Measurements from ENCODE around the gene OSER1.

Gene OSER1

DNA sequence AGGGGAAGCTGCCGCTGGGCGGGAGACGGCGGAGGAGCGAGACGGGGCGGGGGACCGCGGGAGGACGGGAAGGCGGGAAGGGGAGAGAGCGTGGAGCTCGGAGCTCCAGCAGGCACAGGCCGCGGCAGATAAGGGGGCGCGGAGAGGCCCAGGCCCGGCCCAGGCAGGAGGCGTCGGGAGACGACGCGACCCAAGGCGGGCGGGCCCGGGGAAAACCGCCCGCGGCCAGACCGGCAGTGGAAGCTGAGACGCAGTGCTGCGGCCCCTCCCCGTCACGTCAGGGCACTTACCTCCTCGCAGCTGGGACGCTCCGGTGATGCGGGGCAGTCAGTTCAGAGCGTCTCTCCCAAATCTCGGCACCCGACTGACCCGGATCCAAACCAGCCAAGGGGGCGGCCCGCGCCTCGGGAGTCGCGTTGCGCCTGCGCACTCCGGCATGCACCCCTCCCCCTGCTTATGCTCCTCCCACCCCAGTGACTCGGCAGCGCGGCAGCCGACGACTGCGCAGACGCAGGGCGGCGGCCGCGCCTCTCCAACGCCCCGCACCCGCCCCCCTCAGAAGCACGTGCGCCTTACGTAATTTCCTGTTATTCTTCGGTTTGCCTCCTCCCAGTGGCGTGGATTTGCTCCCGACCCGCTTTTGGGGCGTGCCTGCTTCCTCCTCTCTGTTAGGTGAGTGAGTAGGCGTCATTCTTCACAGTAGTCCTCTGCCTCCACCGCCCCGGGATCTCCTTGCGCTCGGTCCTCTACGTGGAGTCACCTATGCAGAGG, at the start of gene OSER1:
Gene OSER1, minus strand, starts transcription at position 366 of the 771 bp plus-strand sequence. CDS start 3,814 bp downstream, outside the sequence.
- Histone ChIP-seq H3K9ac (ENCODE audit: low read length) (peak within 1 kb of the TSS; percentile 96), H3K36me3 (ENCODE audit: control insufficient read depth, insufficient read depth, low read length) (no peaks in the 10 kb centered on the region), H3K9me3 (ENCODE audit: control insufficient read depth, low read length) (no peaks in the 10 kb centered on the region), H3K4me3 (ENCODE audit: low read length) (peak within 1 kb of the TSS; percentile 80), H3K27me3 (ENCODE audit: control insufficient read depth, insufficient read depth, low read length) (no peaks in the 10 kb centered on the region), H3K4me1 (ENCODE audit: control insufficient read depth, insufficient read depth, low read length) (peaks cover 12% of the 10 kb centered on the region)

DNA sequence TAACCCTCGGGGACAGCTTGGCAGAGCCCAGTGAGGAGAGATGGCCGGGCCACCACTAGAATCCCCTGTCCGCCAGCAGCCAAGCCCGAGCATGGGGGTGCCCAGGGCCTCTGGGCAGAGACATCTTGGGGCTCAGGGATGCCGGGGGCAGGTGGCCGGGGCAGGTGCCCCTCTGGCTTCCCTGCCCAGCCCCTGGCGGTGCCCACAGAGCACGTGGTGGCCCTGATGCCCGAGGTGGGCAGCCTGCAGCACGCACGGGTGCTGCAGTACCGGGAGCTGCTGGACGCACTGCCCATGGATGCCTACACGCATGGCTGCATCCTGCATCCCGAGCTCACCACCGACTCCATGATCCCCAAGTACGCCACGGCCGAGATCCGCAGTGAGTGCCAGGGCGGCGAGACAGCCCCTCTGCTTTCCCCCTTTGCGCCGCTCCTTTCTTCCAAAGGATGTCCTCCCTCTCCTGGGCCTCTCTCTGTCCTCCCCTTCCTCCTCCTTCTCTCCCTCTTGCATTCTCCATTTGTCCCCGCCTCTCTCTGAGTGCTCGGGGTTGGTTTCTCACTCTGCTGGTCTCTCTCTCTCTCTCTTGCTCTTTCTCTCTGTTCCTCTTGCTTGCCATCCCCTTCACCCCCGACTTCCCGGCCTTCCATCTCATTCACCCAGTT, 47.8 kb upstream of the OSER1 start:
- H3K9ac ChIP-seq (ENCODE audit: low read length) = no peak overlapping the region
- H3K36me3 ChIP-seq (ENCODE audit: control insufficient read depth, insufficient read depth, low read length) = no peaks in the 10 kb centered on the region
- H3K4me3 ChIP-seq (ENCODE audit: low read length) = no peak overlapping the region
- H3K27me3 ChIP-seq (ENCODE audit: control insufficient read depth, insufficient read depth, low read length) = no peaks in the 10 kb centered on the region
- H3K9me3 ChIP-seq (ENCODE audit: control insufficient read depth, low read length) = no peaks in the 10 kb centered on the region
- peaks cover 3% of the 10 kb centered on the region for H3K4me1 ChIP-seq (ENCODE audit: control insufficient read depth, insufficient read depth, low read length)

DNA sequence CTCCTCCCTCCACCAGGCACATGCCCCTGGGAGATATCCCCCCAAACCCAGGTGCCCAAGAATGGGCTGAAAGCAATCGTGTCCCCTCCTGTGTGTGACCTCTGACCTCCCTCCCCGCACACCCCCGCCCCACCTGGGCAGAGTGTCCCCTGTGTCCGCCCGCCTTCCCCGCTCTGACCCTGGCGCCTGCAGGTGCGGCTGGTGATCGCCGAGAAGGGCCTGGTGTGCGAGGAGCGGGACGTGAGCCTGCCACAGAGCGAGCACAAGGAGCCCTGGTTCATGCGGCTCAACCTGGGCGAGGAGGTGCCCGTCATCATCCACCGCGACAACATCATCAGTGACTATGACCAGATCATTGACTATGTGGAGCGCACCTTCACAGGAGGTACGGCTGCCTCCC, 46.4 kb upstream of the OSER1 start:
- peaks cover 3% of the 10 kb centered on the region for H3K4me1 ChIP-seq (ENCODE audit: control insufficient read depth, insufficient read depth, low read length)
- no peak overlapping the region for H3K4me3 ChIP-seq (ENCODE audit: low read length)

DNA sequence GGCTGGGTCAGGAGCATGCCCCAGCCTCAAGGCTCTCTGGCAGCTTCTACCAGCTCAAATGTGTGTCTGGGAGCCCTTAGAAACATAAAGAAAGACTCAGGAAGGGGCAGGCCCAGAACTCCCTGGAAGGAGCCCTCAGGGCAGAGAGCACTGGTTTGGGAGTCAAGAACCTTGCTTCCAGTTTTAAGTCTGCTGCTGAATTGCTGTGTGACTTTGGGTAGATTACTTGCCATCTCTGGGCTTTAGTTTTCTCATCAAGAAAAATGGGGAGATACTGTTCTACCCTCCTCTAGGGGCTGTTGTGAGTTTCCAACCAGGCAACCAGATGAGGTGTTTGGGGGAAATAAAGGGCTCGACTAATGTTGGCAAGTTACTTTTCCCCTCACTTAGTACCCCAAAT, 45.4 kb upstream of the OSER1 start:
- Histone ChIP-seq H3K9ac (ENCODE audit: low read length) (no peak overlapping the region), H3K4me1 (ENCODE audit: control insufficient read depth, insufficient read depth, low read length) (no peaks in the 10 kb centered on the region), H3K36me3 (ENCODE audit: control insufficient read depth, insufficient read depth, low read length) (no peaks in the 10 kb centered on the region), H3K4me3 (ENCODE audit: low read length) (no peak overlapping the region), H3K9me3 (ENCODE audit: control insufficient read depth, low read length) (no peaks in the 10 kb centered on the region), H3K27me3 (ENCODE audit: control insufficient read depth, insufficient read depth, low read length) (no peaks in the 10 kb centered on the region)

More for the DNA sequence above, 46.4 kb upstream of the OSER1 start:
- Histone ChIP-seq H3K27me3 (ENCODE audit: control insufficient read depth, insufficient read depth, low read length) (no peaks in the 10 kb centered on the region), H3K36me3 (ENCODE audit: control insufficient read depth, insufficient read depth, low read length) (no peaks in the 10 kb centered on the region), H3K9me3 (ENCODE audit: control insufficient read depth, low read length) (no peaks in the 10 kb centered on the region), H3K9ac (ENCODE audit: low read length) (no peak overlapping the region)

DNA sequence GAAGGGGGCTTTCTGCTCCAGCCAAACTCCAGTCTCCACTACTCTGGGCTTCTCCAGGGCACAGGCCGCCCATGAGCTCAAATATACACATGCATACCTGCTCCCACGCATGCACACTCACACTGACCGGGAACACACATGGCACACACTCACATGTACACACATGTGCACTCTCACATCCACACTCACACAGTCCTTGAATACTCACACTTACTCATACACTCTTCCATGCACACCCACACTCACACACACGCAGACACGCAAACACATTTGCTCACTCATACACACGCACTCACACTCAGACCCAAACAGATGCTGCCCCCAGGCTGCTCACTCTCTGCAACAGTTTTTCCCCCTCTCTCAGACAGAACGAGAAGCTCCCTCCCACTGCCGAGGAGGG, 43.5 kb upstream of the OSER1 start:
- Histone ChIP-seq H3K4me3 (ENCODE audit: low read length) (no peak overlapping the region), H3K27me3 (ENCODE audit: control insufficient read depth, insufficient read depth, low read length) (no peaks in the 10 kb centered on the region), H3K9ac (ENCODE audit: low read length) (no peak overlapping the region), H3K4me1 (ENCODE audit: control insufficient read depth, insufficient read depth, low read length) (no peaks in the 10 kb centered on the region), H3K36me3 (ENCODE audit: control insufficient read depth, insufficient read depth, low read length) (no peaks in the 10 kb centered on the region), H3K9me3 (ENCODE audit: control insufficient read depth, low read length) (no peaks in the 10 kb centered on the region)

DNA sequence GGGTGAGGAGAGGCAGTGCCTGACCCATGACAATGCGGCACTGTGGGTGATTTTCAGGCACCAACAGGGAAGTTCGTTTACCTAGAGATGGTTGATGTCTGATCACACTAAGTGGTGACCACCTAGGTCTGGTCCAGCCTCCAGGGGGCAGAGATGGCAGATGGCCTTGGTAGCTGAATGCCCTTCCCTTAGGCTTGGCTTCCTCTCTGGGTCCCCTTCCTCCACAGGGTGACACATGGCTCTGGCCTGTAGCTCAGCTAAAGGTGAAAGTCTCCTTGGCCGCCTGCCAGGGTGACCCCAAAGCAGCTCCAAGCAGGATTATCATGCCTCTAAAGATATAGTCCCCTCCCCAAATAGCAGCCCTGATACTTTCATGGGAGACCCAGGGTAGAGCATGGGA, 43.0 kb upstream of the OSER1 start:
- Histone ChIP-seq H3K36me3 (ENCODE audit: control insufficient read depth, insufficient read depth, low read length) (no peaks in the 10 kb centered on the region), H3K9ac (ENCODE audit: low read length) (no peak overlapping the region), H3K4me1 (ENCODE audit: control insufficient read depth, insufficient read depth, low read length) (no peaks in the 10 kb centered on the region), H3K9me3 (ENCODE audit: control insufficient read depth, low read length) (no peaks in the 10 kb centered on the region), H3K27me3 (ENCODE audit: control insufficient read depth, insufficient read depth, low read length) (peaks cover 2% of the 10 kb centered on the region), H3K4me3 (ENCODE audit: low read length) (no peak overlapping the region)

DNA sequence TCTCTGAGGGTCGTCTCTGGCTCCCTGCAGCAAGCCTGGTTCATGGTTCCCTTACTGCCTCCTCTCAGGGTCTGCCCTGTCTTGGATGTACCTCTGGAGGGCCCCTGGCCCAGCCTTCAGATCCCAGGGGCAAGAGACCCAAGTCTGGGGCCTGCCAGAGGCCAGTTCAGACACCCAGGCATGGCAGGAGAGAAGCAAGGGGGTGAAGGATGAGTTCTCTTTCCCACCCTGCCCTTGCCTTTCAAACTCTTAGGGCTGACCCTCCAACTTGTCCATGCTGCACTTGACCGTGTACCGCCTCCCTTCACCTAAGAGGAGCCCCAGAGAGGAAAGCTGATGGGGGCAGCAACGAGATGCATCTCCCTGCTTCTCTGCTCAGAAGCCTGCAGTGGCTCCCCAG, 40.7 kb upstream of the OSER1 start:
- Histone ChIP-seq H3K4me1 (ENCODE audit: control insufficient read depth, insufficient read depth, low read length) (no peaks in the 10 kb centered on the region), H3K9ac (ENCODE audit: low read length) (no peak overlapping the region), H3K4me3 (ENCODE audit: low read length) (no peak overlapping the region), H3K27me3 (ENCODE audit: control insufficient read depth, insufficient read depth, low read length) (peaks cover 15% of the 10 kb centered on the region), H3K36me3 (ENCODE audit: control insufficient read depth, insufficient read depth, low read length) (no peaks in the 10 kb centered on the region), H3K9me3 (ENCODE audit: control insufficient read depth, low read length) (no peaks in the 10 kb centered on the region)

DNA sequence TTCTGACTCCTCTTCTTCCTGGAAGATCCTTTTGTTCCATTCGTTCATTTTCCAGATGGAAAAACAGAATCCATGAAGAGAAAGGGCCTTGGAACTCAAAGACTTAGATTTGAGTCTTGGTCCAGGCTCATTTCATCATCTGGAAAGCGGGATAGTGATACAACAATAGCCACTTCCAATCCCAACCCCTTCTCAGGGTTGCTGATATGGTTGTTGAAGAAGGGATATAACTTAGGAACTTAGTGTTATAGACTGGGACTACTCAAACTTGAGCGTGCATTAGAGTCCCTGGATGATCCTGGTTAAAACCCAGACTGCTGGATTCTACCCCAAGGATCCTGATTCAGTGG, 37.8 kb upstream of the OSER1 start:
- Histone ChIP-seq H3K9me3 (ENCODE audit: control insufficient read depth, low read length) (no peaks in the 10 kb centered on the region), H3K4me3 (ENCODE audit: low read length) (no peak overlapping the region), H3K9ac (ENCODE audit: low read length) (no peak overlapping the region), H3K36me3 (ENCODE audit: control insufficient read depth, insufficient read depth, low read length) (no peaks in the 10 kb centered on the region), H3K27me3 (ENCODE audit: control insufficient read depth, insufficient read depth, low read length) (peaks cover 15% of the 10 kb centered on the region), H3K4me1 (ENCODE audit: control insufficient read depth, insufficient read depth, low read length) (no peaks in the 10 kb centered on the region)

DNA sequence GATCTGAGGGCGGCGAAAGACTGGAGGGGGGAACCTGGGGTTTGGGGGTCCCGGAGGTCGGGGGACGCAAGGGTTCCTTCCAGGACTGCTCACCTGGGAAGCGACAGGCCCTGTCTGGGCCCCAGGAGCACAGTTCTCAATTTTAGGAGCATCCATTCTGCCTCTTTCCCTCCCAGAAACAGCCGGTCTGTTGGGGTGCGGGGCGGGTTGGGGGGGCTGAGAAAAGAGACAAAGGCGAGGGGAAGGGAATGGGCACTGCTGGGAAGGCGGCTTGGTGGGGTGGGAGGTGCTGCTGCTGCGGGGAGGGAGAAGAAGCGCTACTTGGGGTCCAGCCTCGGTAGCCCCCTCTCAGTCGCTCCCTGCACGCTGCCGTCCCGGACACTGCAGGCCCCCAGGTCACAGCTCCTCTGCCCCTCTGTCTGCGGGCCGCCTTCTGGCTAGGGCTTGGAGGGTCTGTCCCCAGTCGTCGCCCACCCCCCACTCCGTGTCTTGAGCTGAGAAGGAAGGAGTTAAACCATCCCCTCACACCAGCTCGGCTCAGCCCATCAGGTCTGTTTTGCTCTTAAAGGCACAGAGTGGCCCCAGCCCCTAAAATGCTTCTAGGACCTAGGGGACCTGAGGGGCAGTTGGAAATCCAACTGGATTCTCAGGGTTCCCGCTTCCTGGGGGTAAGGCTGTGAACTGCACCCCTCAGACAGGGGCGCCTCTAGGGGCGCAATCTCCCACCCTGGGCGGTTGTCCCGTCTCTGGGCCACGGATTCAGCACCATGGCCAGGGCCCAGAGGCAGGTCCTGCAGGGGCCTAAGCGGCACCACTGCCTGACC, 37.2 kb upstream of the OSER1 start:
- Histone ChIP-seq H3K9me3 (ENCODE audit: control insufficient read depth, low read length) (no peaks in the 10 kb centered on the region), H3K4me3 (ENCODE audit: low read length) (no peak overlapping the region), H3K27me3 (ENCODE audit: control insufficient read depth, insufficient read depth, low read length) (peaks cover 15% of the 10 kb centered on the region), H3K4me1 (ENCODE audit: control insufficient read depth, insufficient read depth, low read length) (no peaks in the 10 kb centered on the region), H3K9ac (ENCODE audit: low read length) (no peak overlapping the region), H3K36me3 (ENCODE audit: control insufficient read depth, insufficient read depth, low read length) (no peaks in the 10 kb centered on the region)

DNA sequence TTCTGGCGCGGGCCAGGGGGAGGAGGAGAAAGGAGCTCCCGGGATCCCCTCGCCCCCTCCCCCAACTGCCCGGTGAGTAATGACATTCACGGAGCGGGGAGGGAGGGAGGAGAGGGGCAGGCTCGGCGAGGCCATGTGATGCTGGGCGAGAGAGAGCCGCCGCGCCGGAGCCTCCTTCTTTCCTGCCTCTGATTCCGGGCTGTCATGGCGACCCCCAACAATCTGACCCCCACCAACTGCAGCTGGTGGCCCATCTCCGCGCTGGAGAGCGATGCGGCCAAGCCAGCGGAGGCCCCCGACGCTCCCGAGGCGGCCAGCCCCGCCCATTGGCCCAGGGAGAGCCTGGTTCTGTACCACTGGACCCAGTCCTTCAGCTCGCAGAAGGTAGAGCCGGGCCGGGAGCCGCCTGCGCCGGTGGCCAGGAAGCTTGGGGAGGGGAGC, 36.6 kb upstream of the OSER1 start, which contains the start of gene GDAP1L1:
Gene GDAP1L1, plus strand, starts transcription at position 178 of the 441 bp plus-strand sequence. Its CDS starts 27 bp downstream, at position 205.
- no peaks in the 10 kb centered on the region for H3K9me3 ChIP-seq (ENCODE audit: control insufficient read depth, low read length)
- peaks cover 15% of the 10 kb centered on the region for H3K27me3 ChIP-seq (ENCODE audit: control insufficient read depth, insufficient read depth, low read length)
- no peak within 1 kb of the TSS for H3K4me3 ChIP-seq (ENCODE audit: low read length)
- no peaks in the 10 kb centered on the region for H3K36me3 ChIP-seq (ENCODE audit: control insufficient read depth, insufficient read depth, low read length)
- H3K9ac ChIP-seq (ENCODE audit: low read length) = no peak within 1 kb of the TSS
- H3K4me1 ChIP-seq (ENCODE audit: control insufficient read depth, insufficient read depth, low read length) = no peaks in the 10 kb centered on the region

DNA sequence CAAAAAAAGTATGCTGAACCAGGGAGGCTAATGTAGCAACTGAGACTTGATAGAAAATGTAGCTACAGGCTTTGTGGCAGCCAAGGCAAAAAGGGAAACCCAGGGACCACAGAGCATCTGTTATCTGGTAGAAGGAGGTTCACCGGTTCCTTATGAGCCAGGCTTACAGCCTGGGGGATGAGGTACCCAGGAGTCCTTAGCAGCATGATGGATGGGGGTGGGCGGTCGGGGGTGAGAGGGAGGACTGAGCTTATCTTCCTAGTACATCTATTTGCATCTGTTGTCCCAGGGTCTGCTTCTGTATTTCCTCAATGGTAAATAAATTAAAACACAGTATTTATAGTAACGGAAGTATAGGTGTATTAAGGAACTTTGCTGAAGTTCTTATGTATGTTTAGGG, 35.4 kb upstream of the OSER1 start:
- Histone ChIP-seq H3K27me3 (ENCODE audit: control insufficient read depth, insufficient read depth, low read length) (peaks cover 15% of the 10 kb centered on the region), H3K9me3 (ENCODE audit: control insufficient read depth, low read length) (no peaks in the 10 kb centered on the region), H3K4me1 (ENCODE audit: control insufficient read depth, insufficient read depth, low read length) (no peaks in the 10 kb centered on the region), H3K4me3 (ENCODE audit: low read length) (no peak overlapping the region), H3K9ac (ENCODE audit: low read length) (no peak overlapping the region), H3K36me3 (ENCODE audit: control insufficient read depth, insufficient read depth, low read length) (no peaks in the 10 kb centered on the region)

DNA sequence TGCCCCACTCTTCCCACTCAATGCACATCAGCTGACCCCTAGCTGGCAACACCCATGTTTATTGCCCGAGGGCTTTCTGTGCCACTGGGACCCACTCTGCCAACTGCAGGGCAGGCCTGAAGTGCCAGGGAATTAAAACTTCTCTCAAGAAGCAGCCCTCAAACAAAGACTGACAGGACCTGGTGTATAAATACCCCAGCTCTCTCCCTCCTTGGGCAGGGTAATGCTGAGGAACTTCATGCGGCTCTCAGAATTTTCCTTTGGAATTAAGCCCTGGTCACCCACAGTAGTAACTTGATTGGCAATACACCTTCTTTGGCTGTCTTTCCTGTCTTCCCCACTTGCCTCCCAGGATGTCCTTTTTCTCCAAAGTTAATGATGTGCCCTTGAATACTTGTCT, 31.2 kb upstream of the OSER1 start:
- Histone ChIP-seq H3K4me3 (ENCODE audit: low read length) (no peak overlapping the region), H3K36me3 (ENCODE audit: control insufficient read depth, insufficient read depth, low read length) (no peaks in the 10 kb centered on the region), H3K27me3 (ENCODE audit: control insufficient read depth, insufficient read depth, low read length) (peaks cover 4% of the 10 kb centered on the region), H3K4me1 (ENCODE audit: control insufficient read depth, insufficient read depth, low read length) (no peaks in the 10 kb centered on the region), H3K9me3 (ENCODE audit: control insufficient read depth, low read length) (no peaks in the 10 kb centered on the region), H3K9ac (ENCODE audit: low read length) (no peak overlapping the region)
